Trophoblast cell (in vitro differentiated cells and primary cell): ENCODE measurements around the gene ADAD1.

Source experiments
- DNase-seq, 2 donors: peaks; one replicate each; pipeline ENCODE4 v3.0.0-alpha.2; 2016
- H2AFZ ChIP-seq: 2 replicates; pipeline ENCODE4 v1.6.1; 2013; ENCODE audit warnings: low read length, moderate library complexity, mild to moderate bottlenecking; ENCODE audit not compliant: insufficient read depth, poor library complexity
- H2AK5ac ChIP-seq: 2 replicates; pipeline ENCODE4 v1.6.1; 2013; ENCODE audit warnings: mild to moderate bottlenecking, low read length
- H2BK120ac ChIP-seq: 2 replicates; pipeline ENCODE4 v1.6.1; 2013; ENCODE audit warnings: low read length, mild to moderate bottlenecking, moderate library complexity; ENCODE audit not compliant: insufficient read depth, poor library complexity
- H2BK12ac ChIP-seq: 2 replicates; pipeline ENCODE4 v1.6.1; 2013; ENCODE audit warnings: mild to moderate bottlenecking, low read length, moderate library complexity
- H2BK5ac ChIP-seq: 2 replicates; pipeline ENCODE4 v1.6.1; 2013; ENCODE audit warnings: low read length, low read depth, moderate library complexity, mild to moderate bottlenecking; ENCODE audit not compliant: poor library complexity
- H3K14ac ChIP-seq: 2 replicates; pipeline ENCODE4 v1.6.1; 2013; ENCODE audit warnings: mild to moderate bottlenecking, low read length
- H3K18ac ChIP-seq: 2 replicates; pipeline ENCODE4 v1.6.1; 2013; ENCODE audit warnings: mild to moderate bottlenecking, low read length
- H3K23ac ChIP-seq: 2 replicates; pipeline ENCODE4 v1.6.1; 2013; ENCODE audit warnings: low read length
- H3K27ac ChIP-seq: 2 replicates; pipeline ENCODE4 v1.5.1; 2013; ENCODE audit warnings: low read depth, mild to moderate bottlenecking, inconsistent platforms, low read length, moderate library complexity
- H3K27me3 ChIP-seq: 2 replicates; pipeline ENCODE4 v1.6.1; 2013; ENCODE audit warnings: inconsistent platforms, mild to moderate bottlenecking, low read length, moderate library complexity; ENCODE audit not compliant: insufficient read depth
- H3K36me3 ChIP-seq, 2 experiments: 1 replicate in 1 of 2; 2 replicates in 1 of 2; pipeline ENCODE4 v1.6.1; 2013; ENCODE audit warnings: low read length in 2 of 2, mild to moderate bottlenecking in 2 of 2, moderate library complexity in 1 of 2; ENCODE audit not compliant: insufficient read depth in 2 of 2, control insufficient read depth in 1 of 2
- H3K4ac ChIP-seq: 2 replicates; pipeline ENCODE4 v1.6.1; 2013; ENCODE audit warnings: low read depth, mild to moderate bottlenecking, low read length, moderate library complexity
- H3K4me1 ChIP-seq, 2 experiments: 1 replicate in 1 of 2; 2 replicates in 1 of 2; pipeline ENCODE4 v1.6.1; 2013; ENCODE audit warnings: low read length in 2 of 2, mild to moderate bottlenecking in 2 of 2, moderate library complexity in 1 of 2; ENCODE audit not compliant: insufficient read depth in 2 of 2, control insufficient read depth in 1 of 2
- H3K4me2 ChIP-seq: 2 replicates; pipeline ENCODE4 v1.6.1; 2013; ENCODE audit warnings: inconsistent platforms, mild to moderate bottlenecking, low read length, moderate library complexity
- H3K4me3 ChIP-seq: 2 replicates; pipeline ENCODE4 v1.5.1; 2013; ENCODE audit warnings: mild to moderate bottlenecking, low read depth, low read length, inconsistent platforms
- H3K79me1 ChIP-seq: one replicate; pipeline ENCODE4 v1.6.1; 2013; ENCODE audit warnings: low read length
- H3K79me2 ChIP-seq: 2 replicates; pipeline ENCODE4 v1.6.1; 2013; ENCODE audit warnings: low read length, mild to moderate bottlenecking; ENCODE audit not compliant: control insufficient read depth, insufficient read depth, poor library complexity
- H3K9ac ChIP-seq: 2 replicates; pipeline ENCODE4 v1.6.1; 2013; ENCODE audit warnings: mild to moderate bottlenecking, low read length
- H3K9me3 ChIP-seq: 2 replicates; pipeline ENCODE4 v1.6.1; 2013; ENCODE audit warnings: low read depth, mild to moderate bottlenecking, control low read depth, inconsistent platforms, low read length; ENCODE audit not compliant: insufficient read depth
- H4K12ac ChIP-seq: 2 replicates; pipeline ENCODE4 v1.6.1; 2013; ENCODE audit warnings: low read depth, mild to moderate bottlenecking, low read length, moderate library complexity
- H4K8ac ChIP-seq: 2 replicates; pipeline ENCODE4 v1.6.1; 2013; ENCODE audit warnings: low read depth, mild to moderate bottlenecking, low read length, moderate library complexity
- H4K91ac ChIP-seq: one replicate; pipeline ENCODE4 v1.6.1; 2013; ENCODE audit warnings: low read depth, mild to moderate bottlenecking, low read length, moderate library complexity
- WGBS: extraction: QIAGEN DNeasy Blood & Tissue Kit; methylation state at CpG from one replicate; pipeline ENCODE4 v1.1.7; 2013; ENCODE audit warnings: missing lambda C conversion rate; ENCODE audit not compliant: insufficient read length, insufficient coverage; ENCODE audit errors: extremely low coverage; 5-methylcytosine and 5-hydroxymethylcytosine counted together

Gene ADAD1

GRCh38 chr4:122450847-122451246 is 72.0 kb downstream of the ADAD1 start:
- H3K27ac ChIP-seq, result no peak overlapping the region
- no peak overlapping the region for H2BK5ac ChIP-seq
- no peaks in the 10 kb centered on the region for H3K4me1 ChIP-seq
- peak in 1 of 2 donors; percentile 43 for DNase-seq
- H2BK12ac ChIP-seq, result no peak overlapping the region
- no peak overlapping the region for H3K18ac ChIP-seq
- no peaks in the 10 kb centered on the region for H3K27me3 ChIP-seq
- H3K79me1 ChIP-seq, result no peaks in the 10 kb centered on the region
- no peak overlapping the region for H3K9ac ChIP-seq
- no peak overlapping the region for H4K8ac ChIP-seq
- no peak overlapping the region for H3K4me3 ChIP-seq
- H3K14ac ChIP-seq, result no peak overlapping the region
- H3K4ac ChIP-seq, result no peak overlapping the region
- H3K4me2 ChIP-seq, result no peak overlapping the region
- H3K36me3 ChIP-seq, result no peaks in the 10 kb centered on the region
- no peak overlapping the region for H4K91ac ChIP-seq
- no peak overlapping the region for H4K12ac ChIP-seq
- H3K9me3 ChIP-seq, result no peaks in the 10 kb centered on the region
- no peak overlapping the region for H2AK5ac ChIP-seq
- no peak overlapping the region for H2AFZ ChIP-seq
- no peaks in the 10 kb centered on the region for H3K79me2 ChIP-seq
- H2BK120ac ChIP-seq, result no peak overlapping the region
- H3K23ac ChIP-seq, result no peak overlapping the region

DNA sequence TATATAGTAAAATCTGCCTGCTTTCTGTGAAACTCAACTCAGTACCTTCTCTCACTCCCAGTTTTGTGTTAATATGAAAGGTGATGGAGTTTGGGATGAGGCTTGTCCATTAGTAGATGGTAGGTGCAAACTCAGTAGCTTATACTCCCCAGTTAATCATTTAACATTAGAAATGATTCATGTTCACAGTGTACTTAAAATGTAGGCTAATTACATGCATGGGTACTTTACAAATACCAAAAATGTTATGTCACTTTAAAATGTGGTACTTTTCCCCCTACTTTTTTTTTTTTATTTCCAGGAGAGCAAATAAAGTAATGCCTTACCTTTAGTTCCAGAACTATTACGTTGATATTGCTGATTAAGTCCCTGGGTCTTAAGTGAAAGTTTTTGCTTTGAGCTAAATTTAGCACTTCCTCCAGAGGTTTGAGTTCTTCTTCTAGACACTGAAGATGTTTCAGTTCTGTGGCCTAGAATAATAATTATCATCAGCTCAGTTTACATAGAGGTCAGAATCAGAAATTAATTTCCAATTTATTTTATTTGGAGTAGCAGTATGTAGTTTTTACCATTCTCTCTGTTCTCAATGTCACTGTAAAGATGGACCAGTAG is 74.7 kb downstream of the ADAD1 start:
- Histone ChIP-seq H3K9ac (no peak overlapping the region), H3K4me2 (no peak overlapping the region), H3K4ac (no peak overlapping the region), H3K18ac (no peak overlapping the region), H2BK5ac (no peak overlapping the region), H3K9me3 (no peaks in the 10 kb centered on the region), H3K27ac (no peak overlapping the region), H2BK120ac (no peak overlapping the region), H3K36me3 (no peaks in the 10 kb centered on the region), H4K8ac (no peak overlapping the region), H3K79me2 (no peaks in the 10 kb centered on the region), H2AFZ (no peak overlapping the region), H3K79me1 (no peaks in the 10 kb centered on the region), H3K4me1 (no peaks in the 10 kb centered on the region), H3K14ac (no peak overlapping the region), H2BK12ac (no peak overlapping the region), H2AK5ac (no peak overlapping the region), H4K12ac (no peak overlapping the region), H3K27me3 (no peaks in the 10 kb centered on the region), H3K4me3 (no peak overlapping the region), H3K23ac (no peak overlapping the region), H4K91ac (no peak overlapping the region)
- no peak for DNase-seq
- no CpG with 5 or more reads among the region's 1 CpG for WGBS

- no peak within 1 kb of the TSS for H3K4me3 ChIP-seq
- H3K4me2 ChIP-seq, result no peak within 1 kb of the TSS
- no peak within 1 kb of the TSS for H3K4ac ChIP-seq
- DNase-seq, result no peak
- H3K27ac ChIP-seq, result no peak within 1 kb of the TSS
- H3K36me3 ChIP-seq, result no peaks in the 10 kb centered on the region
- H2BK12ac ChIP-seq, result no peak within 1 kb of the TSS
- no peak within 1 kb of the TSS for H2BK120ac ChIP-seq
- no peaks in the 10 kb centered on the region for H3K79me2 ChIP-seq
- no peaks in the 10 kb centered on the region for H3K9me3 ChIP-seq
- H2AFZ ChIP-seq, result no peak within 1 kb of the TSS
- H3K9ac ChIP-seq, result no peak within 1 kb of the TSS
- H2BK5ac ChIP-seq, result no peak within 1 kb of the TSS
- no peak within 1 kb of the TSS for H4K91ac ChIP-seq
- no peak within 1 kb of the TSS for H4K12ac ChIP-seq
- H3K23ac ChIP-seq, result no peak within 1 kb of the TSS
- no peaks in the 10 kb centered on the region for H3K4me1 ChIP-seq
- no CpG with 5 or more reads among the region's 2 CpGs for WGBS
- H3K18ac ChIP-seq, result no peak within 1 kb of the TSS
- no peak within 1 kb of the TSS for H4K8ac ChIP-seq
- H3K79me1 ChIP-seq, result no peaks in the 10 kb centered on the region
- no peaks in the 10 kb centered on the region for H3K27me3 ChIP-seq
- H2AK5ac ChIP-seq, result no peak within 1 kb of the TSS
- no peak within 1 kb of the TSS for H3K14ac ChIP-seq
These were observed 77.7 kb downstream of the ADAD1 start, which contains the start of gene IL2 for GRCh38 chr4:122456231-122457116. Gene IL2, minus strand, starts transcription at chr4:122456725. Its CDS starts 285 bp downstream, at chr4:122456440.

DNA sequence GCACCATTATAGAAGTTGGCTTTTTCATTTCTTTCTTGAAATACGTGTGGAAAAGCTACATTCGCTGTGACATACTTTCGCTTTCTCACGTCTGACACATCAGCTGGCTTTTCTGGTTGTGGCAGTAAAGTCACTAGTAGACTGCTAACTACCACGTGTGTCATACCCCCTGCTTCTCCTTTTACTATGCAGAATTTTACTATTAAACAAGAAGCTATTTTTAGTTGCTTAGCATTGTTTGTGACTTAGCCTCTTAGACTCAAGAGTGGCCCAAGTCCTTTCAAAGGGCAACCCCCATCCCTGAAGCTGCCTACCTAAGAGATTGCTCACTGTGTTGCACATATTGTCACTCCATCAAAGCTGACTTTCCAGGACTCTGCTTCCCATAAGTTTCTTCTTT is 79.8 kb downstream of the ADAD1 start:
- no CpG with 5 or more reads among the region's 5 CpGs for WGBS
- Histone ChIP-seq H3K4ac (no peak overlapping the region), H4K12ac (no peak overlapping the region)

More for the DNA sequence above, 79.8 kb downstream of the ADAD1 start:
- H3K79me2 ChIP-seq, result no peaks in the 10 kb centered on the region
- no peak overlapping the region for H4K91ac ChIP-seq
- no peak overlapping the region for H2BK5ac ChIP-seq
- H3K18ac ChIP-seq, result no peak overlapping the region
- H3K4me2 ChIP-seq, result no peak overlapping the region
- H3K23ac ChIP-seq, result no peak overlapping the region
- no peaks in the 10 kb centered on the region for H3K4me1 ChIP-seq
- no peak overlapping the region for H3K4me3 ChIP-seq
- H2AK5ac ChIP-seq, result no peak overlapping the region
- no peak overlapping the region for H2BK12ac ChIP-seq
- H3K36me3 ChIP-seq, result no peaks in the 10 kb centered on the region
- H3K27ac ChIP-seq, result no peak overlapping the region
- H2AFZ ChIP-seq, result no peak overlapping the region
- no peaks in the 10 kb centered on the region for H3K27me3 ChIP-seq
- no peaks in the 10 kb centered on the region for H3K79me1 ChIP-seq
- H3K14ac ChIP-seq, result no peak overlapping the region
- H4K8ac ChIP-seq, result no peak overlapping the region
- DNase-seq, result peak; percentile 81 to 92
- H3K9ac ChIP-seq, result no peak overlapping the region
- no peaks in the 10 kb centered on the region for H3K9me3 ChIP-seq
- H2BK120ac ChIP-seq, result no peak overlapping the region
